K562 (cell line): Measurements from ENCODE around the gene CCND3. TPM values are rescaled to one million over a fixed set of nuclear protein-coding genes. Genes with fewer than 3 reads are reported as not detected.
A peak's percentile ranks its signal among the peaks of the same experiment; 100 is the strongest.

Source experiments
- C11orf30 ChIP-seq: fragments of 450-650 bp; IDR thresholded peaks from 2 replicates; pipeline ENCODE4 v1.6.1; 2016; ENCODE audit warnings: low read depth, mild to moderate bottlenecking
- CBX3 ChIP-seq, 2 experiments: IDR thresholded peaks; 1 replicate in 1 of 2; 2 replicates in 1 of 2; pipeline ENCODE4 v1.6.1; 2012; ENCODE audit warnings: inconsistent platforms in 2 of 2, low read length in 2 of 2, borderline replicate concordance in 1 of 2, control low read depth in 1 of 2
- E2F3 ChIP-seq: fragments of 250-450 bp; sonication (Bioruptor Pico); IDR thresholded peaks from 2 replicates; pipeline ENCODE4 v1.4.0; 2020; ENCODE audit warnings: mild to moderate bottlenecking
- EWSR1 ChIP-seq: fragments of 450-650 bp; IDR thresholded peaks from 2 replicates; pipeline ENCODE4 v1.6.1; 2018; ENCODE audit warnings: borderline replicate concordance, mild to moderate bottlenecking, low read depth, moderate library complexity; ENCODE audit not compliant: partially characterized antibody
- GATA2 ChIP-seq: sonication (generic); formaldehyde crosslinking; IDR thresholded peaks from 2 replicates; pipeline ENCODE4 v1.4.0; 2020; ENCODE audit warnings: mild to moderate bottlenecking, missing genetic modification reagents
- PHB2 ChIP-seq: fragments of 450-650 bp; IDR thresholded peaks from 2 replicates; pipeline ENCODE4 v1.6.1; 2017; ENCODE audit warnings: low read depth
- PRMT5 ChIP-seq: sonication (generic); formaldehyde crosslinking; IDR thresholded peaks from 2 replicates; pipeline ENCODE4 v1.5.0; 2020; ENCODE audit warnings: missing genetic modification reagents
- RFX5 ChIP-seq: IDR thresholded peaks from 2 replicates; pipeline ENCODE4 v1.6.1; 2011; ENCODE audit warnings: low read depth, mild to moderate bottlenecking, improper control_type of control experiment, low read length
- SAFB ChIP-seq: fragments of 200-400 bp; formaldehyde crosslinking; IDR thresholded peaks from 2 replicates; pipeline ENCODE4 v1.6.1; 2017; ENCODE audit warnings: low read depth, low read length, borderline replicate concordance
- SMARCB1 ChIP-seq: IDR thresholded peaks from 2 replicates; pipeline ENCODE4 v1.6.1; 2011; ENCODE audit warnings: improper control_type of control experiment, low read depth; ENCODE audit not compliant: insufficient read length
- TCF7 ChIP-seq: sonication (generic); IDR thresholded peaks from 2 replicates; pipeline ENCODE4 v1.6.1; 2016; ENCODE audit warnings: antibody characterized with exemption, borderline replicate concordance
- ZBTB8A ChIP-seq: fragments of 450-650 bp; IDR thresholded peaks from 2 replicates; pipeline ENCODE4 v1.6.1; 2018; ENCODE audit warnings: mild to moderate bottlenecking, moderate library complexity; ENCODE audit not compliant: partially characterized antibody
- ZC3H4 ChIP-seq: sonication (generic); formaldehyde crosslinking; IDR thresholded peaks from 2 replicates; pipeline ENCODE4 v1.9.0; 2021; ENCODE audit warnings: missing genetic modification reagents, borderline replicate concordance
- ZNF232 ChIP-seq: sonication (generic); formaldehyde crosslinking; IDR thresholded peaks from 2 replicates; pipeline ENCODE4 v1.8.0; 2022; ENCODE audit warnings: mild to moderate bottlenecking, missing genetic modification reagents
- ZSCAN29 ChIP-seq: fragments of 450-650 bp; IDR thresholded peaks from 2 replicates; pipeline ENCODE4 v1.6.1; 2017
- polyA plus RNA-seq, 8 experiments: library from polyadenylated mRNA; depleted of rRNA in 4 of 8; stranded (reverse) in 5 of 8; unstranded in 3 of 8; fragments of >200 nt; fragmentation: Nextera tagmentation in 2 of 8; fragmentation: Illumina TruSeq in 1 of 8; extraction: Ambion mirVana in 2 of 8; extraction: Trizol in 1 of 8; gene quantifications; 2 replicates each; pipeline versions ENCODE4 v1.2.1 to v1.2.3, GENCODE V29; 2011 to 2014; ENCODE audit warnings: inconsistent platforms in 1 of 8, missing spikeins in 1 of 8
- total RNA-seq, 7 experiments: library from RNA; depleted of rRNA in 6 of 7; stranded (reverse); fragments of >200 nt in 6 of 7; fragmentation: Illumina TruSeq in 2 of 7; extraction: Trizol in 2 of 7; gene quantifications; 2 replicates each; pipeline versions ENCODE4 v1.2.1 to v1.2.3, GENCODE V29; 2011 to 2021; ENCODE audit warnings: low replicate concordance in 1 of 7
- TF ChIP-seq, protein P1 (sequence below): fragments of 450-650 bp; formaldehyde crosslinking; IDR thresholded peaks from 2 replicates; pipeline ENCODE4 v1.4.0; 2020; ENCODE audit warnings: mild to moderate bottlenecking, moderate library complexity
- TF ChIP-seq, protein P2 (sequence below): fragments of 250-450 bp; sonication (Bioruptor Pico); IDR thresholded peaks from 2 replicates; pipeline ENCODE4 v1.5.0; 2022; ENCODE audit warnings: mild to moderate bottlenecking
- TF ChIP-seq, protein P3 (sequence below): sonication (generic); formaldehyde crosslinking; IDR thresholded peaks from 2 replicates; pipeline ENCODE4 v1.8.1; 2023; ENCODE audit warnings: mild to moderate bottlenecking, missing genetic modification reagents
- TF ChIP-seq, protein P4 (sequence below), 2 experiments: fragments of 450-650 bp in 1 of 2; IDR thresholded peaks; 2 replicates each; pipeline ENCODE4 v1.6.1; 2011 to 2017; ENCODE audit warnings: low read depth in 2 of 2, antibody characterized with exemption in 1 of 2, borderline replicate concordance in 1 of 2, low read length in 1 of 2, mild to moderate bottlenecking in 1 of 2, mixed read lengths in 1 of 2; ENCODE audit not compliant: control insufficient read depth in 1 of 2
- TF ChIP-seq, protein P5 (sequence below): IDR thresholded peaks from 2 replicates; pipeline ENCODE4 v1.6.1; 2016; ENCODE audit warnings: missing genetic modification characterization, missing compliant biosample characterization

The CCND3 gene
- total and polyA plus RNA-seq, 9 of the 15 experiments (the other 6 are each of a cell fraction or from before 2014, with no cell fraction given): 21.5 to 204 (median 97.4) TPM

DNA sequence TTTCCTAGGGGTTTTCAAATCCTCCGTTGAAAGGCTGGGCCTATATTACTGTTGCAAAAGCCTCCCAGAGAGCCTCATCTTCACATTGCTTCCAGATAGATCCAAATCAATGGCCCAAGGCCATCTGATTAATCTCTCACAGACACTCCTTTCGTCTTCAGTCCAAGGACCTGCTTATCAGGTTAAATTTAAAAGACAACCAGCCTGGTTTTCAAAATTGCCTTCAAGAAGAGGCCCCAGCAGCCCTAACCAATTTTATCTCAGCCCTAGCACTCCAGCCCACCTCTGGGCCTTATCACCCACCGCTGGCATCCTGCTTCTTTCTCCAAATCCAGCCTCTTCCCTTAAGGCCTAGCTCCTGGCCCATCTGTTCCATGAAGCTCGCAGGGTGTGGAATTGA is 15.5 kb upstream of the CCND3 start (continued):
- TF ChIP-seq, protein P1, sequence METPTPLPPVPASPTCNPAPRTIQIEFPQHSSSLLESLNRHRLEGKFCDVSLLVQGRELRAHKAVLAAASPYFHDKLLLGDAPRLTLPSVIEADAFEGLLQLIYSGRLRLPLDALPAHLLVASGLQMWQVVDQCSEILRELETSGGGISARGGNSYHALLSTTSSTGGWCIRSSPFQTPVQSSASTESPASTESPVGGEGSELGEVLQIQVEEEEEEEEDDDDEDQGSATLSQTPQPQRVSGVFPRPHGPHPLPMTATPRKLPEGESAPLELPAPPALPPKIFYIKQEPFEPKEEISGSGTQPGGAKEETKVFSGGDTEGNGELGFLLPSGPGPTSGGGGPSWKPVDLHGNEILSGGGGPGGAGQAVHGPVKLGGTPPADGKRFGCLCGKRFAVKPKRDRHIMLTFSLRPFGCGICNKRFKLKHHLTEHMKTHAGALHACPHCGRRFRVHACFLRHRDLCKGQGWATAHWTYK: no peak
- no peak for TF ChIP-seq EWSR1
- no peak for TF ChIP-seq ZNF232 (CRISPR knock-in tag)
- no peak for TF ChIP-seq PRMT5 (CRISPR knock-in tag)
- TF ChIP-seq C11orf30: no peak
- no peak for TF ChIP-seq SMARCB1
- TF ChIP-seq, protein P2, sequence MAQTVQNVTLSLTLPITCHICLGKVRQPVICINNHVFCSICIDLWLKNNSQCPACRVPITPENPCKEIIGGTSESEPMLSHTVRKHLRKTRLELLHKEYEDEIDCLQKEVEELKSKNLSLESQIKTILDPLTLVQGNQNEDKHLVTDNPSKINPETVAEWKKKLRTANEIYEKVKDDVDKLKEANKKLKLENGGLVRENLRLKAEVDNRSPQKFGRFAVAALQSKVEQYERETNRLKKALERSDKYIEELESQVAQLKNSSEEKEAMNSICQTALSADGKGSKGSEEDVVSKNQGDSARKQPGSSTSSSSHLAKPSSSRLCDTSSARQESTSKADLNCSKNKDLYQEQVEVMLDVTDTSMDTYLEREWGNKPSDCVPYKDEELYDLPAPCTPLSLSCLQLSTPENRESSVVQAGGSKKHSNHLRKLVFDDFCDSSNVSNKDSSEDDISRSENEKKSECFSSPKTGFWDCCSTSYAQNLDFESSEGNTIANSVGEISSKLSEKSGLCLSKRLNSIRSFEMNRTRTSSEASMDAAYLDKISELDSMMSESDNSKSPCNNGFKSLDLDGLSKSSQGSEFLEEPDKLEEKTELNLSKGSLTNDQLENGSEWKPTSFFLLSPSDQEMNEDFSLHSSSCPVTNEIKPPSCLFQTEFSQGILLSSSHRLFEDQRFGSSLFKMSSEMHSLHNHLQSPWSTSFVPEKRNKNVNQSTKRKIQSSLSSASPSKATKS: no peak
- TF ChIP-seq PHB2: no peak
- no peak for TF ChIP-seq ZC3H4 (CRISPR knock-in tag)
- TF ChIP-seq CBX3 (IDR thresholded peaks at IDR 0.05; ENCODE audit: borderline replicate concordance in 1 of 2, low read length in 2 of 2): no peak
- TF ChIP-seq ZBTB8A: no peak
- TF ChIP-seq E2F3 (CRISPR knock-in tag): no peak
- TF ChIP-seq, protein P3, sequence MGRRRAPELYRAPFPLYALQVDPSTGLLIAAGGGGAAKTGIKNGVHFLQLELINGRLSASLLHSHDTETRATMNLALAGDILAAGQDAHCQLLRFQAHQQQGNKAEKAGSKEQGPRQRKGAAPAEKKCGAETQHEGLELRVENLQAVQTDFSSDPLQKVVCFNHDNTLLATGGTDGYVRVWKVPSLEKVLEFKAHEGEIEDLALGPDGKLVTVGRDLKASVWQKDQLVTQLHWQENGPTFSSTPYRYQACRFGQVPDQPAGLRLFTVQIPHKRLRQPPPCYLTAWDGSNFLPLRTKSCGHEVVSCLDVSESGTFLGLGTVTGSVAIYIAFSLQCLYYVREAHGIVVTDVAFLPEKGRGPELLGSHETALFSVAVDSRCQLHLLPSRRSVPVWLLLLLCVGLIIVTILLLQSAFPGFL (CRISPR knock-in tag): 0 out of 2 replicates have a peak, but pooled peaks have one; percentile 18
- TF ChIP-seq, protein P4, sequence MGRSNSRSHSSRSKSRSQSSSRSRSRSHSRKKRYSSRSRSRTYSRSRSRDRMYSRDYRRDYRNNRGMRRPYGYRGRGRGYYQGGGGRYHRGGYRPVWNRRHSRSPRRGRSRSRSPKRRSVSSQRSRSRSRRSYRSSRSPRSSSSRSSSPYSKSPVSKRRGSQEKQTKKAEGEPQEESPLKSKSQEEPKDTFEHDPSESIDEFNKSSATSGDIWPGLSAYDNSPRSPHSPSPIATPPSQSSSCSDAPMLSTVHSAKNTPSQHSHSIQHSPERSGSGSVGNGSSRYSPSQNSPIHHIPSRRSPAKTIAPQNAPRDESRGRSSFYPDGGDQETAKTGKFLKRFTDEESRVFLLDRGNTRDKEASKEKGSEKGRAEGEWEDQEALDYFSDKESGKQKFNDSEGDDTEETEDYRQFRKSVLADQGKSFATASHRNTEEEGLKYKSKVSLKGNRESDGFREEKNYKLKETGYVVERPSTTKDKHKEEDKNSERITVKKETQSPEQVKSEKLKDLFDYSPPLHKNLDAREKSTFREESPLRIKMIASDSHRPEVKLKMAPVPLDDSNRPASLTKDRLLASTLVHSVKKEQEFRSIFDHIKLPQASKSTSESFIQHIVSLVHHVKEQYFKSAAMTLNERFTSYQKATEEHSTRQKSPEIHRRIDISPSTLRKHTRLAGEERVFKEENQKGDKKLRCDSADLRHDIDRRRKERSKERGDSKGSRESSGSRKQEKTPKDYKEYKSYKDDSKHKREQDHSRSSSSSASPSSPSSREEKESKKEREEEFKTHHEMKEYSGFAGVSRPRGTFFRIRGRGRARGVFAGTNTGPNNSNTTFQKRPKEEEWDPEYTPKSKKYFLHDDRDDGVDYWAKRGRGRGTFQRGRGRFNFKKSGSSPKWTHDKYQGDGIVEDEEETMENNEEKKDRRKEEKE (IDR thresholded peaks at IDR 0.05; ENCODE audit: borderline replicate concordance in 1 of 2, control insufficient read depth in 1 of 2, low read depth in 2 of 2, low read length in 1 of 2): no peak
- TF ChIP-seq ZSCAN29: no peak
- TF ChIP-seq, protein P5, sequence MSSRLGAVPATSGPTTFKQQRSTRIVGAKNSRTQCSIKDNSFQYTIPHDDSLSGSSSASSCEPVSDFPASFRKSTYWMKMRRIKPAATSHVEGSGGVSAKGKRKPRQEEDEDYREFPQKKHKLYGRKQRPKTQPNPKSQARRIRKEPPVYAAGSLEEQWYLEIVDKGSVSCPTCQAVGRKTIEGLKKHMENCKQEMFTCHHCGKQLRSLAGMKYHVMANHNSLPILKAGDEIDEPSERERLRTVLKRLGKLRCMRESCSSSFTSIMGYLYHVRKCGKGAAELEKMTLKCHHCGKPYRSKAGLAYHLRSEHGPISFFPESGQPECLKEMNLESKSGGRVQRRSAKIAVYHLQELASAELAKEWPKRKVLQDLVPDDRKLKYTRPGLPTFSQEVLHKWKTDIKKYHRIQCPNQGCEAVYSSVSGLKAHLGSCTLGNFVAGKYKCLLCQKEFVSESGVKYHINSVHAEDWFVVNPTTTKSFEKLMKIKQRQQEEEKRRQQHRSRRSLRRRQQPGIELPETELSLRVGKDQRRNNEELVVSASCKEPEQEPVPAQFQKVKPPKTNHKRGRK (tag): no peak
- TF ChIP-seq RFX5: no peak
- TF ChIP-seq SAFB: no peak
- no peak for TF ChIP-seq TCF7
- no peak for TF ChIP-seq GATA2 (CRISPR knock-in tag)
